HG02938 (cell line): Measurements from ENCODE around the gene SOX13.
"Not testable (repeated sequence)": the region's sequence is repeated elsewhere in the genome, so short reads cannot be mapped to it uniquely, and the experiment has no call there.

Experiments
- ATAC-seq: cut with Tn5 transposase; IDR thresholded peaks from one replicate; pipeline ENCODE4 v1.9.1; 2021; ENCODE audit warnings: mild to moderate bottlenecking, moderate library complexity; ENCODE audit not compliant: unreplicated experiment

Gene SOX13

DNA sequence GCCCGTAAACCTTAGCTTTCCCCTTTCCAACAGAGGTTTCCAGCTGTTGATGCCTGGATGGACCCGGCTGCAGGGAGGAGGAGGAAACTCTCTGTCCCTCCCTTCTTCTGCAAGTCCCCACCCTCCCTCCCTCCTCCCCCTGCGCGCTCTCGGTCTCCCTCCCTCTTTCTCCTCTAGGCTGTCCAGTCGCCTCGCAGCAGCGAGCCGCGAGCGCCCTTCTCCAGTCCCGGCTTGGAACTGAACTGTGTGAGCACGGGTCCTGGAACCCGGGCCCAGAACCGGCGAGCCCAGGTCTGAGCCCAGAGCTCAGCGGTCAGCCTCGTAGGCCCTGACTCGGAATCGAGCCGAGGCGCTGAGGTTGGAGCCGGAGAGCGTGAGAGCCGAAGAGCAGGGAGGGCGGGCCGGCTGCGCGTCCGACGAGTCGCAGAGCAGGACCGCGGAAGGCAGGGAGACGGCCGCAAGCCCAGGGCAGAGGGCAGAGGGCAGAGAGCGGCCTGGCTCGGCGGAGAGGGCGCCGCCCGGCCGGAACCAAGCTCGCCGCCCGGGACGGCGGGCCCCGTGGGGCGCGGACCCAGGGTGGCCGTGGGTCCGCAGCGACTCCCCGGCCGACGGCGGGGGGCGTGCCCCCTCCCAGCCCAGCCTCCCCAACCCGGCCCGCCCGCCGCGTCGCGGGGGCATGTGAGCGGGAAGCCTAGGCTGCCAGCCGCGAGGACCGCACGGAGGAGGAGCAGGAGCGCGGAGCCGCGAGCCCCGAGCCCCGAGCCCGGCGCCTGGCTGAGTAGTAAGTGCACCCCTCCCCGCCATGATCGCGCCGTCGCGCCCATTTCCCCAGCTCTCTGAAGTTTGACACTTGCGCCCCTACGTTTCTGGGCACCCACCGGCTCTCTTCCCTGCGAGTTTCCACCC lies at the start of gene SOX13:
Gene SOX13, plus strand, starts transcription at position 185 of the 906 bp plus-strand sequence. CDS start 39,801 bp downstream, outside the sequence.
- ATAC-seq, result no peak

- ATAC-seq, result no peak
Observed at GRCh38 chr1:204025917-204026707, 46.8 kb upstream of the SOX13 start.

DNA sequence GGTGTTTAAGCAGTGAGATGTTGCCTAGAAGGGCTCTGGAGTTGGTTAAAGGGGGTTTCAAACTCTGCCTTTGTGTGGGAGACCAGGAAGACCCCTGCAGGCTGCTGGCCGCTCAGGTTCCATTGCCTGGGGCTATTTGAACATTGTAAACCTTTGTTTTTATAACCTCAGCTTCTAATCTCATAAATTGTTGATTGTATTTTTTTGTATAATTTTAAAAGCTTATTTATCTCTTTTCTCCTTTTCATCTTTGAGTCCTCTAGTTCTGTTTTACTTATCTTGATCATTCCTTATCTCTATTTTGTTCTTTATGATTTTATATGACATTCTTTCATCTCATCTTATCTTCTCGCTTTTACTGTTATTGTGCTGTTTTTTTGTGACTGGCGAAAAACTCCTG lies 45.5 kb upstream of the SOX13 start:
- ATAC-seq, result no peak

- no peak for ATAC-seq
Observed at GRCh38 chr1:204029016-204029415, 43.9 kb upstream of the SOX13 start.

GRCh38 chr1:204031098-204031710 lies 41.7 kb upstream of the SOX13 start:
- ATAC-seq, result no peak

- no peak for ATAC-seq
Observed at GRCh38 chr1:204032642-204033235, 40.2 kb upstream of the SOX13 start.

- ATAC-seq, result no peak
Observed at GRCh38 chr1:204033306-204033705, 39.6 kb upstream of the SOX13 start.

DNA sequence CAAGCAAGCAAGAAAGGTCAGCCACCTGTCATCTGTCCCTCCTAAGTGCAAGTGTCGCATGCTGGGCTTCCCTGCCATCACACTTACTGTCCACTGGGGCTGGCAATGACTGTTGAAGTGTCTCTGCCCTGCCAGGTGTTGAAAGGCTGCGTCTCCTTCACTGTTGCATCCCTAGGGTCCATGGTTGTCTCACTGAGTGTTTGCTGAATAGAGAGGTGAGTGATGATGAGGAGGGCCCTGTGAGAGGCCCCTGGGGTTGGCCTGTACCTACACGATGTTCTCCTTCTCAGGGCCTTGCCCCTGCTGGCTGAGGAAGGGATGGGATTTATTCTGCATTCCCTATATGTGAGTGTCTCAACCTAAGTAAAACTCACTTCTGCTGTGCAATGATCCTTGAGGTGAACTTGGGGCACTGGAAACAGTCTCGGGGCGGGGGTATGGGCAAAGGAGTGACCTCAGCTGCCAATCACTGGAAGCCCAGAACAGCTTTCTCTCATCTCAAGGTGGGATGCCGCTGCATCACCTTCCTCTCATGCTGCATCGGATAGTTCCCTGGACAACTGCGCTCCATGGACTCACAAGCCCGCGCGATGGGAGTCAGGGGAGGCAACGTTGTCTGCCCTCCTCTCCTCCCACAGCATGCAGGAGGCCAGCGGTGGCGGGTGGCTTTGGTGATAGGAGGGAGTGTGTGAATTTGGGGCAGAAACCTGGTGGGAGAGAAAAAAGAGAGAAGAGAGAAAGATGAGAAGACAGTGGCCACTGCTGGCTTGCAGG lies 35.8 kb upstream of the SOX13 start:
- ATAC-seq, result no peak

GRCh38 chr1:204041232-204041767 lies 31.6 kb upstream of the SOX13 start:
- ATAC-seq, result no peak

GRCh38 chr1:204041803-204042505 lies 31.0 kb upstream of the SOX13 start:
- no peak for ATAC-seq

GRCh38 chr1:204042516-204042915 lies 30.4 kb upstream of the SOX13 start:
- no peak for ATAC-seq

DNA sequence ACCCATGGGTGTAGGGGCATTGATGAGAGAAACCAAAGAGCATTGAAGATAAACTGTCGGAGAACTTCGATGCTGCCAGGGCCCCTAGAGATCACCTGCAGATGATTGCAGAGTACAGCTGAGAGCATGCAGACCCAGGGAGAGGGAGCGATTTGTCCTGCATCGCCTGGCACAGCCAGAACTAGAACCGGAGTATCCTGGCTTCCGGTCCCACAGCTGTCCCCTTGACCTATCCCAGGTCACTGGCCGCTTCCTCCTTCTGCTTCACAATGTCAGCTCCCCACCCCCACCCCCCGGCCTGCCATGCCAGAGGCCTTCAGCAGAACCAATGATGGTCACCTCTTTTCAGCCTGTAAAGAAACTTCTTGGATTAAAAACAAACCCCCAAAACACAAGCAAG lies 29.2 kb upstream of the SOX13 start:
- no peak for ATAC-seq

- no peak for ATAC-seq
Observed at GRCh38 chr1:204044448-204044847, 28.5 kb upstream of the SOX13 start.

DNA sequence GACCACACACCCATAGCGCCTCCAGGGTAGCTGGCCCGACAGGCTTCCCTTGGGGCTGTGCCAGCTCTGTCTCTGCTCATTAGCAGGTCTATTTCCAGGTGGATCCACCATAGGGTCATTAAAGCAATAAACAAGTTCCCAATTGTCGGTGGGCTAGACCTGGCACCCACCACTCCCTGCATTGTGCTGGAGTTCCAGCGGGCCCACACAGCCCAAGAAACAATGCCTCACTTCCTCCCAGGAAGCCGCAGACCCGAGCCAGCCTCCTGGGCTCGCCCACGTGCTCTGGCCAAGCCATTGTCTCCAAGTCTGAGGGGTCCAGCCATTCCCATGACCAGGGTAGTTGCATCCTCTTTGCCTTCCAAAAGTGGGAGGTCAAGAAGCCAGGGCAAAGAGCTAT lies 27.5 kb upstream of the SOX13 start:
- no peak for ATAC-seq

- ATAC-seq, result no peak
Observed at GRCh38 chr1:204046346-204046745, 26.6 kb upstream of the SOX13 start.

DNA sequence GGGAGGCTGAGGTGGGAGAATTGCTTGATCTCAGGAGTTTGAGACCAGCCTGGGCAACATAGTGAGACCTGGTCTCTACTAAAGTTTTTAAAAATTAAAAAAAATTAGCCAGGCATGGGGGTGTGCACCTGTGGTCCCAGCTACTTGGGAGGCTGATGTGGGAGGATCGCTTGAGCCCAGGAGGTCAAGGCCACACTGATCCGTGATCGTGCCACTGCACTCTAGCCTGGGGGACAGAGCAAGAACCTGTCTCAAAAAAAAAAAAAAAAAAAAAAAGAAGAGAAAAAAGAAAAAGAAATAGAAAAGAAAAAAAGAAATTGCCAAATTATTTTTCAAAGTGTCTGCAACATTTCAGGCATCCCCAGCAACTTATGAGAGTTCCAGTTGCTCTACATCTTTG lies 24.1 kb upstream of the SOX13 start:
- not testable (repeated sequence) for ATAC-seq

- ATAC-seq, result no peak
Observed at GRCh38 chr1:204051258-204051657, 21.7 kb upstream of the SOX13 start.

GRCh38 chr1:204051718-204052117 lies 21.2 kb upstream of the SOX13 start:
- no peak for ATAC-seq

GRCh38 chr1:204053893-204054292 lies 19.0 kb upstream of the SOX13 start:
- ATAC-seq, result no peak
